Adipocyte (in vitro differentiated cells): ENCODE measurements around the gene PIGU.

Experiments
- DNase-seq: peaks from one replicate; pipeline ENCODE4 v3.0.0-alpha.2; 2015; ENCODE audit warnings: low read depth
- H3K27me3 ChIP-seq: replicated peaks from 2 replicates; pipeline ENCODE4 v1.7.0; 2013; ENCODE audit warnings: mild to moderate bottlenecking, low read length, moderate library complexity; ENCODE audit not compliant: control insufficient read depth, insufficient read depth
- H3K36me3 ChIP-seq: 2 replicates; pipeline ENCODE4 v1.7.0; 2013; ENCODE audit warnings: low read length, mild to moderate bottlenecking, moderate library complexity; ENCODE audit not compliant: control insufficient read depth, insufficient read depth, severe bottlenecking
- H3K4me1 ChIP-seq: 2 replicates; pipeline ENCODE4 v1.7.0; 2013; ENCODE audit warnings: mild to moderate bottlenecking, low read length, moderate library complexity; ENCODE audit not compliant: control insufficient read depth, insufficient read depth
- H3K4me3 ChIP-seq: 2 replicates; pipeline ENCODE4 v1.7.0; 2013; ENCODE audit warnings: mild to moderate bottlenecking, low read length, moderate library complexity
- H3K9ac ChIP-seq: 2 replicates; pipeline ENCODE4 v1.7.0; 2013; ENCODE audit warnings: mild to moderate bottlenecking, low read length, moderate library complexity
- H3K9me3 ChIP-seq: 2 replicates; pipeline ENCODE4 v1.7.0; 2013; ENCODE audit warnings: mild to moderate bottlenecking, low read length, moderate library complexity; ENCODE audit not compliant: control insufficient read depth

Gene PIGU

DNA sequence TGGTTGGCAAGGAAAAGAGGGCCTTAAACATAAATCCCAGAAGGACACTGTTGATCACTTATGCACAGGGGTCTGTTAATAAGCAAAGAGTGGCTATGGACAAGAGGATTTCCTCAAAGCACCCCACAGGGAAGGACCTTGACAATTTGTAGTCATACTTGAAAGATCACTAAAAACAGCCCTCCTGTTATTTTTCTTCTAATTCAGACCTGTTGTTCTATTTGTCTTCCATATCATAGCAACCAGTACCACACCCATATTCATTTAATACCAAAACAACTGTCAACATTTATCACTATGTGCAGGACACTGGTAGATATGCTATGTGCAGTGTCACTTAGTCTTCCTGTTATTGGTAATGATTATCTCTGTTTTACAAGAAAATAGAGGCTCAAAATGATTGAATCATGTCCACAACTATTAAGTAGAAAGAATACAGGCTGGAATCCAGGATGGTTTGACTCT, 163.9 kb downstream of the PIGU start:
- Histone ChIP-seq H3K4me1 (peaks cover 27% of the 10 kb centered on the region), H3K4me3 (no peak overlapping the region), H3K9ac (no peak overlapping the region), H3K36me3 (peaks cover 40% of the 10 kb centered on the region), H3K27me3 (no peaks in the 10 kb centered on the region), H3K9me3 (no peaks in the 10 kb centered on the region)
- no peak for DNase-seq

- Histone ChIP-seq H3K4me1 (peaks cover 30% of the 10 kb centered on the region), H3K9me3 (no peaks in the 10 kb centered on the region), H3K4me3 (no peak overlapping the region), H3K27me3 (no peaks in the 10 kb centered on the region), H3K36me3 (peaks cover 46% of the 10 kb centered on the region), H3K9ac (no peak overlapping the region)
- DNase-seq, result no peak
Measured at GRCh38 chr20:34512266-34512954, 164.5 kb downstream of the PIGU start.

DNA sequence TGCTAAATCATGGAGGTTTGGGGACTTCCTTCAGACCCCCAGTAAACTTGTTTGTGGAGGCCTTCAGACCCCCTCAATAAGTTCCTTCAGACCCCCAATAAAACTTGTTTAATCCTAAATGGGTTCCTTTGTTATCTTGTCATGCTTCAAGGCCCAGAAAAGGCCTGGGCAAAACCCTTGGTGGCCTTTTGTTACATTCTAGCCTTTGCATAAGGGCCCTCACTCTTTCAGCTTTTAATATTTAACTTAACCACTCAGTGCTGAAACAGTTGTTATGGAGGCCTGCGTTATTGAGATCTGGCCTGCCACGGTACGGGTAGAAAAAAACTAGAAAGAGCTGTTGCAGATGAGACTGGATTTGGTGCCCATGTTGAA, 165.0 kb downstream of the PIGU start:
- Histone ChIP-seq H3K27me3 (no peaks in the 10 kb centered on the region), H3K9ac (no peak overlapping the region), H3K4me3 (no peak overlapping the region), H3K9me3 (no peaks in the 10 kb centered on the region), H3K4me1 (peaks cover 27% of the 10 kb centered on the region), H3K36me3 (peaks cover 51% of the 10 kb centered on the region)
- DNase-seq, result no peak

DNA sequence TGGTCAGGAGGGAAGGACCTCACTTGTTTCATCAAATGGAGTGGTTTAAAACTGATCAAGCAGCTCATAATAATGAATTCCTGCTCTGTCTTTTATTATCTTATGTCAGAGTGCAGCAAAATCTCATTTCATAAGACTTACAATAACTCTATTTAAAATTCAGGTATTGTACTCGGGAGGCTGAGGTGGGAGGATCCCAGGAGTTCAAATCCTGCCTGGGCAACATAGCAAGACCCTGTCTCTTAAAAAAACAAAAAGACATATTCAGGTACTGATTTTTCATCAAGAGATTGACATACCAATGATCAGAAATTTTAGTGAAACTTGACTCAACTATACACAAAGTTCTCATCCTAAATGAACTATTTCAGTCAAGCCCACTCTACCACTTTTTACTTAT, 166.3 kb downstream of the PIGU start:
- Histone ChIP-seq H3K36me3 (peaks cover 64% of the 10 kb centered on the region), H3K27me3 (no peaks in the 10 kb centered on the region), H3K9me3 (no peaks in the 10 kb centered on the region), H3K4me1 (peaks cover 24% of the 10 kb centered on the region), H3K9ac (no peak overlapping the region), H3K4me3 (no peak overlapping the region)
- no peak for DNase-seq
